H1 (cell line): Measurements from ENCODE around the gene GALNT12.

Source experiments
- CTCF ChIP-seq, 3 experiments: IDR thresholded peaks; 1 replicate in 2 of 3; 2 replicates in 1 of 3; pipeline versions ENCODE4 v1.5.1 to v1.6.1; 2011; ENCODE audit warnings: low read length in 3 of 3, mild to moderate bottlenecking in 3 of 3, inconsistent platforms in 2 of 3, low read depth in 1 of 3, moderate library complexity in 1 of 3; ENCODE audit not compliant: insufficient read depth in 1 of 3; ENCODE audit errors: control extremely low read depth in 1 of 3
- EGR1 ChIP-seq: IDR thresholded peaks from 2 replicates; pipeline ENCODE4 v1.6.1; 2011; ENCODE audit warnings: low read depth, low read length, borderline replicate concordance
- FOSL1 ChIP-seq: IDR thresholded peaks from 2 replicates; pipeline ENCODE4 v1.6.1; 2011; ENCODE audit warnings: mild to moderate bottlenecking, low read depth, low read length, moderate library complexity; ENCODE audit not compliant: insufficient read depth
- HDAC2 ChIP-seq, 2 experiments: fragments of 300-600 bp in 1 of 2; sonication (generic) in 1 of 2; IDR thresholded peaks; 2 replicates each; pipeline ENCODE4 v1.6.1; 2011 to 2012; ENCODE audit warnings: low read depth in 2 of 2, low read length in 2 of 2, mild to moderate bottlenecking in 2 of 2, moderate library complexity in 2 of 2, borderline replicate concordance in 1 of 2, inconsistent platforms in 1 of 2
- HDAC6 ChIP-seq: IDR thresholded peaks from one replicate; pipeline ENCODE4 v1.7.1; 2012; ENCODE audit warnings: low read depth, mild to moderate bottlenecking, inconsistent platforms, low read length, moderate library complexity
- KDM5A ChIP-seq: fragments of 200-600 bp; IDR thresholded peaks from 2 replicates; pipeline ENCODE4 v1.7.1; 2012; ENCODE audit warnings: mild to moderate bottlenecking, low read length, inconsistent platforms, mixed read lengths
- MAX ChIP-seq: IDR thresholded peaks from 2 replicates; pipeline ENCODE4 v1.6.1; 2012; ENCODE audit warnings: inconsistent platforms
- POLR2AphosphoS5 ChIP-seq: IDR thresholded peaks from 2 replicates; pipeline ENCODE4 v1.6.1; 2011; ENCODE audit warnings: low read depth, low read length
- RAD21 ChIP-seq, 2 experiments: IDR thresholded peaks in 1 of 2; conservative IDR thresholded peaks in 1 of 2; 2 replicates each; pipeline ENCODE4 v1.6.1; 2011; ENCODE audit warnings: low read depth in 2 of 2, low read length in 2 of 2, improper control_type of control experiment in 1 of 2, inconsistent platforms in 1 of 2, mild to moderate bottlenecking in 1 of 2, moderate library complexity in 1 of 2
- RFX5 ChIP-seq: IDR thresholded peaks from 2 replicates; pipeline ENCODE4 v1.6.1; 2011; ENCODE audit warnings: low read depth, low read length, improper control_type of control experiment, borderline replicate concordance
- SRF ChIP-seq: IDR thresholded peaks from 2 replicates; pipeline ENCODE4 v1.6.1; 2011; ENCODE audit warnings: mild to moderate bottlenecking, low read depth, low read length, moderate library complexity
- TAF1 ChIP-seq: IDR thresholded peaks from 2 replicates; pipeline ENCODE4 v1.6.1; 2011; ENCODE audit warnings: mild to moderate bottlenecking, low read depth, low read length
- TEAD4 ChIP-seq: IDR thresholded peaks from 2 replicates; pipeline ENCODE4 v1.6.1; 2012; ENCODE audit warnings: low read depth, low read length, inconsistent platforms, mixed read lengths
- YY1 ChIP-seq: IDR thresholded peaks from 2 replicates; pipeline ENCODE4 v1.6.1; 2011; ENCODE audit warnings: low read depth, mild to moderate bottlenecking, low read length

- no peak for TF ChIP-seq CTCF (IDR thresholded peaks at IDR 0.05; ENCODE audit: control extremely low read depth in 1 of 3, insufficient read depth in 1 of 3, low read depth in 1 of 3, low read length in 3 of 3)
- TF ChIP-seq FOSL1, result no peak
- no peak for TF ChIP-seq YY1
- no peak for TF ChIP-seq HDAC6
- TF ChIP-seq EGR1, result no peak
- TF ChIP-seq RFX5, result no peak
- TF ChIP-seq POLR2AphosphoS5, result no peak
- no peak for TF ChIP-seq SRF
- no peak for TF ChIP-seq TEAD4
- TF ChIP-seq KDM5A, result no peak
- TF ChIP-seq TAF1, result no peak
- no peak for TF ChIP-seq HDAC2 (IDR thresholded peaks at IDR 0.05; ENCODE audit: borderline replicate concordance in 1 of 2, low read depth in 2 of 2, low read length in 2 of 2)
- TF ChIP-seq MAX, result no peak
- no peak for TF ChIP-seq RAD21 (IDR thresholded peaks at IDR 0.05 in 1 of 2, conservative IDR thresholded peaks at IDR 0.05 in 1 of 2; ENCODE audit: low read depth in 2 of 2, low read length in 2 of 2)
Measured at GRCh38 chr9:98781588-98782383, 25.7 kb upstream of the GALNT12 start.
